Measurements from ENCODE around the gene WDR74. TPM values are rescaled to one million over a fixed set of nuclear protein-coding genes. Genes with fewer than 3 reads are reported as not detected.
"Not testable (repeated sequence)": the region's sequence is repeated elsewhere in the genome, so short reads cannot be mapped to it uniquely, and the experiment has no call there.

Gene WDR74
- total and polyA plus RNA-seq, 2 donors (not counting 1 experiment from before 2014, with no cell fraction given): 122 to 131 TPM

GRCh38 chr11:62830904-62831519 is 8.4 kb downstream of the WDR74 start:
- Histone ChIP-seq H2AFZ (ENCODE audit: insufficient read depth, low read depth, low read length, poor library complexity, severe bottlenecking) (peak overlapping the region; percentile 51), H3K9me3 (ENCODE audit: control extremely low read depth in 1 of 3, control insufficient read depth in 2 of 3, insufficient read depth in 1 of 3, low read length in 2 of 3) (no peaks in the 10 kb centered on the region), H3K79me2 (ENCODE audit: control insufficient read depth, insufficient read depth, low read length) (peaks cover 79% of the 10 kb centered on the region), H3K27me3 (replicated peaks in 1 of 4; ENCODE audit: control extremely low read depth in 1 of 4, control insufficient read depth in 3 of 4, insufficient read depth in 4 of 4, low read length in 3 of 4) (no peaks in the 10 kb centered on the region), H3K4me2 (replicated peaks; ENCODE audit: low read depth, low read length, poor library complexity, severe bottlenecking) (peak overlapping the region; percentile 94), H3K4me1 (ENCODE audit: control insufficient read depth in 2 of 2, insufficient read depth in 2 of 2, low read length in 2 of 2) (peaks cover 16 to 30% of the 10 kb centered on the region in 2 donors), H3K9ac (ENCODE audit: low read length) (peak overlapping the region; percentile 99), H3K4me3 (ENCODE audit: control extremely low read depth in 1 of 5, extremely low read depth in 1 of 5, insufficient read depth in 1 of 5, low read depth in 2 of 5, low read length in 4 of 5) (peak overlapping the region; percentile 61 to 96 (median 92)), H3K36me3 (replicated peaks in 1 of 2; ENCODE audit: control extremely low read depth in 1 of 2, control insufficient read depth in 1 of 2, extremely low read depth in 1 of 2, insufficient read depth in 2 of 2, low read length in 1 of 2) (peaks cover 4 to 45% of the 10 kb centered on the region in 2 experiments), H3K27ac (ENCODE audit: low read length in 2 of 2) (peak overlapping the region; percentile 96 to 99), H4K20me1 (ENCODE audit: control insufficient read depth, insufficient read depth, low read length, poor library complexity, severe bottlenecking) (peaks cover 36% of the 10 kb centered on the region)
- H3K4me1 Mint-ChIP-seq: peaks cover 39% of the 10 kb centered on the region
- H3K27ac Mint-ChIP-seq: peak overlapping the region; percentile 97
- no peaks in the 10 kb centered on the region for H3K9me3 Mint-ChIP-seq (ENCODE audit: insufficient read depth)
- WGBS (ENCODE audit: insufficient coverage): under 1% methylated on average over 24 of the region's 33 CpGs
- TF ChIP-seq CTCF (IDR thresholded peaks at IDR 0.05): no peak
- TF ChIP-seq EZH2 (IDR thresholded peaks at IDR 0.05; ENCODE audit: borderline replicate concordance, insufficient read depth, low read depth, low read length, poor library complexity, severe bottlenecking): no peak
- ChIA-PET CTCF (interaction anchor here (1.3 to 2.8 kb wide), 6 partner anchors 10 to 77 kb away, joined by 4 to 14 read pairs (median 6); partner anchors contain the start of genes TMEM179B and ZBTB3), POLR2A (interaction anchor here (0.8 to 2.4 kb wide), 12 partner anchors 9 to 240 kb away, joined by 3 to 53 read pairs (median 12); partner anchors contain the start of genes HNRNPUL2, NXF1, SLC3A2 and TMEM179B)
- ATAC-seq (ENCODE audit: low read depth) (no peak), DNase-seq (no peak)
- H3K4me3 Mint-ChIP-seq: peak overlapping the region; percentile 92
- no peaks in the 10 kb centered on the region for H3K27me3 Mint-ChIP-seq
- intact Hi-C loops (cut with micrococcal nuclease): loop anchor here (1.0 to 2.0 kb wide), 5 partner anchors 8 to 122 kb away; partner anchors contain the start of genes NXF1, TMEM179B and WDR74

GRCh38 chr11:62828130-62828529 is 11.3 kb downstream of the WDR74 start:
- H2AFZ ChIP-seq (ENCODE audit: insufficient read depth, low read depth, low read length, poor library complexity, severe bottlenecking); H3K27ac Mint-ChIP-seq; H3K4me2 ChIP-seq (replicated peaks; ENCODE audit: low read depth, low read length, poor library complexity, severe bottlenecking); H3K27ac ChIP-seq (ENCODE audit: low read length in 2 of 2); H3K27me3 Mint-ChIP-seq; DNase-seq; H3K27me3 ChIP-seq (replicated peaks in 1 of 4; ENCODE audit: control extremely low read depth in 1 of 4, control insufficient read depth in 3 of 4, insufficient read depth in 4 of 4, low read length in 3 of 4); H3K9me3 Mint-ChIP-seq (ENCODE audit: insufficient read depth); intact Hi-C loops (cut with micrococcal nuclease); ATAC-seq (ENCODE audit: low read depth); H3K4me3 ChIP-seq (ENCODE audit: control extremely low read depth in 1 of 5, extremely low read depth in 1 of 5, insufficient read depth in 1 of 5, low read depth in 2 of 5, low read length in 4 of 5); H3K9me3 ChIP-seq (ENCODE audit: control extremely low read depth in 1 of 3, control insufficient read depth in 2 of 3, insufficient read depth in 1 of 3, low read length in 2 of 3); H3K4me3 Mint-ChIP-seq; H3K9ac ChIP-seq (ENCODE audit: low read length): not testable (repeated sequence)
- H3K4me1 Mint-ChIP-seq: peaks cover 29% of the 10 kb centered on the region
- Histone ChIP-seq H3K79me2 (ENCODE audit: control insufficient read depth, insufficient read depth, low read length) (peaks cover 65% of the 10 kb centered on the region), H3K4me1 (ENCODE audit: control insufficient read depth in 2 of 2, insufficient read depth in 2 of 2, low read length in 2 of 2) (peaks cover 16 to 26% of the 10 kb centered on the region in 2 donors), H4K20me1 (ENCODE audit: control insufficient read depth, insufficient read depth, low read length, poor library complexity, severe bottlenecking) (peaks cover 43% of the 10 kb centered on the region), H3K36me3 (replicated peaks in 1 of 2; ENCODE audit: control extremely low read depth in 1 of 2, control insufficient read depth in 1 of 2, extremely low read depth in 1 of 2, insufficient read depth in 2 of 2, low read length in 1 of 2) (peaks cover 9 to 46% of the 10 kb centered on the region in 2 experiments)
- no CpG with 5 or more reads among the region's 8 CpGs for whole genome bisulfite sequencing (ENCODE audit: insufficient coverage)
- CTCF ChIA-PET: interaction anchor here (1.2 to 1.3 kb wide), 3 partner anchors 30 to 35 kb away, joined by 3 read pairs; no protein-coding TSS in a partner anchor
- POLR2A ChIA-PET: interaction anchor here (0.6 to 2.1 kb wide), 2 partner anchors 12 to 28 kb away, joined by 5 to 9 read pairs; no protein-coding TSS in a partner anchor
